Spleen (tissue), 13 donors: Measurements from ENCODE around the gene TMEM232. TPM values are rescaled to one million over a fixed set of nuclear protein-coding genes. Genes with fewer than 3 reads are reported as not detected.

ENCODE experiments used
- DNase-seq: peaks from one replicate; pipeline ENCODE4 v3.0.0-alpha.2; 2020
- H3K27ac ChIP-seq, 8 donors: fragments of 200-600 bp; sonication (generic) in 7 of 8; 1 replicate in 4 of 8; 2 replicates in 4 of 8; pipeline versions ENCODE4 v1.5.0 to v1.8.0; 2016 to 2021; ENCODE audit warnings: inconsistent platforms in 4 of 8, mild to moderate bottlenecking in 4 of 8, moderate library complexity in 1 of 8
- H3K27me3 ChIP-seq, 7 donors: fragments of 200-600 bp; sonication (generic) in 6 of 7; replicated peaks in 1 of 7; 1 replicate in 4 of 7; 2 replicates in 3 of 7; pipeline versions ENCODE4 v1.5.0 to v1.8.0; 2016 to 2021; ENCODE audit warnings: inconsistent platforms in 3 of 7, mild to moderate bottlenecking in 1 of 7
- H3K36me3 ChIP-seq, 6 donors: fragments of 200-600 bp; sonication (generic) in 5 of 6; 1 replicate in 4 of 6; 2 replicates in 2 of 6; pipeline versions ENCODE4 v1.5.0 to v1.8.0; 2016 to 2021; ENCODE audit warnings: inconsistent platforms in 2 of 6
- H3K4me1 ChIP-seq, 6 donors: fragments of 200-600 bp; sonication (generic) in 5 of 6; 1 replicate in 3 of 6; 2 replicates in 3 of 6; pipeline versions ENCODE4 v1.5.0 to v1.8.0; 2016 to 2021; ENCODE audit warnings: inconsistent platforms in 3 of 6
- H3K4me3 ChIP-seq, 8 donors: fragments of 200-600 bp; sonication (generic) in 7 of 8; 1 replicate in 4 of 8; 2 replicates in 4 of 8; pipeline versions ENCODE4 v1.5.0 to v1.8.0; 2016 to 2021; ENCODE audit warnings: inconsistent platforms in 4 of 8, mild to moderate bottlenecking in 4 of 8, moderate library complexity in 2 of 8
- H3K9me3 ChIP-seq, 8 donors: fragments of 200-600 bp; sonication (generic) in 7 of 8; 1 replicate in 4 of 8; 2 replicates in 4 of 8; pipeline versions ENCODE4 v1.5.0 to v1.8.0; 2016 to 2021; ENCODE audit warnings: inconsistent platforms in 4 of 8
- POLR2A ChIP-seq, 3 donors: fragments of 450-650 bp; IDR thresholded peaks; one replicate each; pipeline ENCODE4 v1.5.1; 2017; ENCODE audit warnings: antibody characterized with exemption in 3 of 3, mild to moderate bottlenecking in 1 of 3
- POLR2AphosphoS5 ChIP-seq, 3 donors: sonication (generic); formaldehyde crosslinking; IDR thresholded peaks; one replicate each; pipeline ENCODE4 v1.5.1; 2017; ENCODE audit warnings: antibody characterized with exemption in 3 of 3
- WGBS, 5 donors: extraction: QIAGEN DNeasy Blood & Tissue Kit in 3 of 5; methylation state at CpG; one replicate each; pipeline versions ENCODE4 v1.1.5 to v1.1.7; 2013 to 2018; 5-methylcytosine and 5-hydroxymethylcytosine counted together
- intact Hi-C: fragments of 100-400 bp; cut with DNase I; formaldehyde crosslinking; loops from one replicate; pipeline ENCODE4 v1.15.0; 2023; ENCODE audit warnings: low total_unique reads
- long read RNA-seq, 2 donors: transcript quantifications; one replicate each; lab custom pipeline, GENCODE V29; 2026
- polyA plus RNA-seq, 3 donors: library from polyadenylated mRNA; stranded (reverse); fragments of 200-250 nt; gene quantifications; one replicate each; pipeline ENCODE4 v1.2.1, GENCODE V29; 2013
- total RNA-seq, 7 donors: library from RNA; depleted of rRNA in 3 of 7; stranded (reverse); fragments of >200 nt in 3 of 7; fragmentation: NEBNext Ultra II Directional in 4 of 7; extraction: Animal tissue kit (Norgen Biotek cat#: 25700) in 4 of 7; gene quantifications; one replicate each; pipeline versions ENCODE4 v1.1.0 to v1.2.1, GENCODE V29; 2016 to 2021
- TF ChIP-seq, protein P1 (sequence below), 11 experiments: fragments of 200-600 bp in 7 of 11; fragments of 450-650 bp in 4 of 11; sonication (generic) in 4 of 11; IDR thresholded peaks in 8 of 11; conservative IDR thresholded peaks in 3 of 11; 1 replicate in 7 of 11; 2 replicates in 4 of 11; pipeline versions ENCODE4 v1.4.0 to v1.8.0; 2016 to 2021; ENCODE audit warnings: antibody characterized with exemption in 11 of 11, inconsistent platforms in 4 of 11, mild to moderate bottlenecking in 1 of 11
- donor health status: healthy with polysubstance abuse.
- donor health status: DM: no; HTN: no; CAD: no; lungs with moderate emphysema.
- donor health status: DM: no; HTN: no; CAD: no.
- donor health status: Bipolar disorder and iron deficiency.
- donor health status: healthy.
- donor health status: DM: no; HTN: no; CAD: no.
- donor health status: DM: yes; HTN: yes; CAD: no.

The TMEM232 gene
- total RNA-seq (1 to 10 TPM; 1.9 to 4.3 (median 3.3) TPM), polyA plus RNA-seq (under 1 TPM; 0.11 to 0.33 (median 0.16) TPM)
- long read RNA-seq, donor 1, result 0 reads
- long read RNA-seq, donor 2, result 0 reads

DNA sequence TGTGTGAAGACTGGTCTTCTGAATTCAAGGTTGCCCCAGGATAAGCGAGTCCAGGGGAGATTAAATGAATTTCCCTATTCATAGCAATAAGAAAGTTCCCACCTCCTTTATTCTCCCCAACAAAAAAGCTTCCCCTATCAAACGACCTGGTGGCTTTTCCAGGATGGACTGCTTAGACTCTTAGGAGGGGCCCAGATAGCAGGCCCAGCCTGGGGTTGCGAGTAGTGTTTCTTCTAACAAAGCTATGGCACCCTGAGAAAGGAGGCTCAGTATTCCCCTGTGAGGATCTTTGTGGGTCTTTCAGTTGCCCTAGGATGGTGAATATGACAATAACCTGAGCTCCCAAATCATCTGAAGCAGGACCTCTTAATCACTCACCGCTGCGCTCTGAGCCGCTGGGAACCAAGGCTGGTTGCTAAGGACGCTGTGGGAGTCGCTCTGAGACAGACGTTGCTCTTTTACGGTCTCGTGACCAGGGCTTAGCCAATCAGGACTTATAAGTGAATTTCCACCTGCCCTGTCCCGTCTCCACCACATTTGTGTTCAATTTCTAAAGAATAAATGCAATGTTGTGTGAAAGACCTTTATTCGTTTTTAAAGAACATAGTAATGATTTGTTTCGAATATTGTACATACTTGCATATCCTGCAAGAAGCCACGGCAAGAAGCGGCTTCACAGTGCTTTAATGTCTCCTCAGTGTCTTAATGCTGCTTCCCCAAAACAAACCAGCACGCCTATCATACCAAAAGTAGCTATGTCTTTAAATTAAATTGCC, at the start of gene TMEM232:
Gene TMEM232 (minus strand): TSS at position 423 of the 776 bp plus-strand sequence. CDS start 59,319 bp downstream, outside the sequence.
- Histone ChIP-seq H3K9me3 (no peaks in the 10 kb centered on the region), H3K4me3 (peak within 1 kb of the TSS; percentile 22 to 62 (median 41)), H3K36me3 (no peaks in the 10 kb centered on the region), H3K4me1 (peaks cover 0 to 8% (median 0%) of the 10 kb centered on the region in 6 donors), H3K27me3 (no peaks in the 10 kb centered on the region), H3K27ac (no peak within 1 kb of the TSS)
- intact Hi-C loops, result no loop called here
- peak; percentile 86 for DNase-seq
- no peak for TF ChIP-seq POLR2AphosphoS5 (IDR thresholded peaks at IDR 0.05)
- TF ChIP-seq POLR2A (IDR thresholded peaks at IDR 0.05), result no peak
- TF ChIP-seq, protein P1, sequence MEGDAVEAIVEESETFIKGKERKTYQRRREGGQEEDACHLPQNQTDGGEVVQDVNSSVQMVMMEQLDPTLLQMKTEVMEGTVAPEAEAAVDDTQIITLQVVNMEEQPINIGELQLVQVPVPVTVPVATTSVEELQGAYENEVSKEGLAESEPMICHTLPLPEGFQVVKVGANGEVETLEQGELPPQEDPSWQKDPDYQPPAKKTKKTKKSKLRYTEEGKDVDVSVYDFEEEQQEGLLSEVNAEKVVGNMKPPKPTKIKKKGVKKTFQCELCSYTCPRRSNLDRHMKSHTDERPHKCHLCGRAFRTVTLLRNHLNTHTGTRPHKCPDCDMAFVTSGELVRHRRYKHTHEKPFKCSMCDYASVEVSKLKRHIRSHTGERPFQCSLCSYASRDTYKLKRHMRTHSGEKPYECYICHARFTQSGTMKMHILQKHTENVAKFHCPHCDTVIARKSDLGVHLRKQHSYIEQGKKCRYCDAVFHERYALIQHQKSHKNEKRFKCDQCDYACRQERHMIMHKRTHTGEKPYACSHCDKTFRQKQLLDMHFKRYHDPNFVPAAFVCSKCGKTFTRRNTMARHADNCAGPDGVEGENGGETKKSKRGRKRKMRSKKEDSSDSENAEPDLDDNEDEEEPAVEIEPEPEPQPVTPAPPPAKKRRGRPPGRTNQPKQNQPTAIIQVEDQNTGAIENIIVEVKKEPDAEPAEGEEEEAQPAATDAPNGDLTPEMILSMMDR (IDR thresholded peaks at IDR 0.05 in 8 of 11, conservative IDR thresholded peaks at IDR 0.05 in 3 of 11), result no peak
- 26 to 68% (median 36%) methylated on average over 17 of the region's 17 CpGs for WGBS, 5 donors

DNA sequence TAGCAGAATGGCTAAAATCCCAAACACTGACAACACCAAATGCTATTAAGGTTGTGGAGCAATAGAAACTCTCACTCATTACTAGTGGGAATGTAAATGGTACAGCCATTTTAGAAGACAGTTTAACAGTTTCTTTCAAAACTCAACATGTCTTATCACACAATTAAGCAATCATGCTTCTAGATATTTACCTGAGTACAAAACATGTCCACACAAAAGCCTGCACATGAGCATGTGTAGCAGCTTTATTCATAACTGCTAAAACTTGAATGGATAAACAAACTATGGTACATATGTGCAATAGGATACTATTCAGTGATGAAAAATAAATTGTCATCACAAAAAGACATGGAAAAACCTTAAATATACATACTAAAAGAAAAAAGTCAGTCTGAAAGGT, 43.8 kb upstream of the TMEM232 start:
- Histone ChIP-seq H3K4me1 (no peaks in the 10 kb centered on the region), H3K36me3 (no peaks in the 10 kb centered on the region), H3K27ac (no peak overlapping the region), H3K4me3 (no peak overlapping the region), H3K9me3 (no peaks in the 10 kb centered on the region), H3K27me3 (no peaks in the 10 kb centered on the region)
- intact Hi-C loops, result no loop called here
- TF ChIP-seq POLR2AphosphoS5 (IDR thresholded peaks at IDR 0.05) (no peak), POLR2A (IDR thresholded peaks at IDR 0.05) (no peak)
- TF ChIP-seq, protein P1 (IDR thresholded peaks at IDR 0.05 in 8 of 11, conservative IDR thresholded peaks at IDR 0.05 in 3 of 11), result no peak
- no peak for DNase-seq

DNA sequence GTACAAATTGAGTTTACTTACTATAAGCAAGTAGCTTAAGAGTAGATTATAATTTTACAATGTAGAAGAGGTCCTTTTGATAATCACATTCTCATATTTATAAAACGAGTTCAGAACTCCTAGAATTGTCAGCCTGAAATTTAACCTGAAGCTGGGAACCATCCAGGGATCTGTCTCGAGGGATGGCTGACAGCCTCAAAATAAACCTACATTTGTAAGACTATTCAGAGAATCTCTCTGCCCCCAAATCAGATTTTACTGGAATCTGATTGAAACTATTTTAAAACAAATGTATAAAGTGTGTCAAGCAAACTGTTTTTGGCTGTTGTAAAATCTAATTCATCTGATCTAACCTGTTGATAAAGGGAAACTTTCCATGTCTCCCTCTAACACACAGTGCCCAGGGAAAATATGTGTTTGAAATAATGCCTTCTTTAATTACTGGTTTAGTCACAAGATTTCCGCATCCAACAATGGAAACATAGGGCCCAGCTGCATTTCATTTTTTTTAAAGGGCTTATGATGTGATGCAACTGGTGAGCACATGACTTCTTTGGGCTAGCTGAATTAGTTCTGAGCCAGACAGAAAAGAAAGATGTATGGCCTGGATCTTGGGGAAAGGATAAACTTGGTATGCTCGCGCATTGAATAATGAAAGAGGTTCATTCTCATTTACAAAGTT, 42.7 kb upstream of the TMEM232 start:
- Histone ChIP-seq H3K4me1 (no peaks in the 10 kb centered on the region), H3K27ac (no peak overlapping the region), H3K36me3 (peaks cover 0 to 4% (median 2%) of the 10 kb centered on the region in 6 donors), H3K9me3 (no peaks in the 10 kb centered on the region), H3K27me3 (no peaks in the 10 kb centered on the region), H3K4me3 (no peak overlapping the region)
- no peak for TF ChIP-seq POLR2AphosphoS5 (IDR thresholded peaks at IDR 0.05)
- no peak for TF ChIP-seq POLR2A (IDR thresholded peaks at IDR 0.05)
- TF ChIP-seq, protein P1 (IDR thresholded peaks at IDR 0.05 in 8 of 11, conservative IDR thresholded peaks at IDR 0.05 in 3 of 11), result no peak
- DNase-seq, result no peak
- intact Hi-C loops, result no loop called here
- 50 to 81% (median 64%) methylated on average over 5 of the region's 5 CpGs for WGBS, 5 donors
